ENCODE data around the gene PRDM16.
"Not testable (repeated sequence)": the region's sequence is repeated elsewhere in the genome, so short reads cannot be mapped to it uniquely, and the experiment has no call there.

PRDM16 gene

DNA sequence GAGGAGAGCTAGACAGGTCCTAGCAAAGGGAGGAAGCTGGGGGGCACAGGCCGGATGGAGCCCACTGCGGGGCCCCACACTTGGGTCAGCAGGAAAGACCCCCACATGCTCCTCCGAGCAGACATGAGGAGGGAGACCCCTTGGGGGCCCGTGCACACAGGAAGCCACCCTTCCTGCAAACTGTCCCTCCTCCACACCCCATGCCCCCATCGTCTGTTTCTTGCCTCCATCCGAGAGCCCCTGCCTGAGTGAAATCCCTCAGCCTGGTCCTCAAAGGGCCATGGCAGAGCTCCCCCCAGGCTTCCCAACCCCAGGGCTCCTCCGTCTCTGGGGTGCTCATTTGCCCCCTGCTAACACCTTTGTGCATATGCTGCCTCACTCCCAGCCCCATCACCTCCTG, 168.0 kb downstream of the PRDM16 start:
- no peak for DNase-seq

DNA sequence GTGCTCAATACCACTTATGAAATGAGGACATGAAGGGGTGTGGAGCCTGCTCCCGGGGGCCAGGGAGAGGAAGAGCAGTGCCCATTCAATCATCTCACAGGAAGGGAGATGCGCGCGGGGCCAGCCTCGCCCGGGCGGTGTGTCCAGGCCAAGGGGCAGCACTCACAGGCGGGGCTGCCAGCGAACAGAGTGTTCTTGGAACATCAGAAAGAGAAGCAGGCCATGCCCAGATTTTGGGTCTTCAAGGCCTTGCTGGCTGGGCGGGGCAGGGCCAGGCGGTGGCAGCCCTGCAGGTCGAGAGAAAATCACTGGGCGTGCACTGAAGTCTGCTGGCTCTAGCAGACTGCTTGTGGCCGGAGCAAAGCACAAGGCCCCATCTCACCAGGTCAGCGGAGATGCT, 168.6 kb downstream of the PRDM16 start:
- no peak for DNase-seq

DNA sequence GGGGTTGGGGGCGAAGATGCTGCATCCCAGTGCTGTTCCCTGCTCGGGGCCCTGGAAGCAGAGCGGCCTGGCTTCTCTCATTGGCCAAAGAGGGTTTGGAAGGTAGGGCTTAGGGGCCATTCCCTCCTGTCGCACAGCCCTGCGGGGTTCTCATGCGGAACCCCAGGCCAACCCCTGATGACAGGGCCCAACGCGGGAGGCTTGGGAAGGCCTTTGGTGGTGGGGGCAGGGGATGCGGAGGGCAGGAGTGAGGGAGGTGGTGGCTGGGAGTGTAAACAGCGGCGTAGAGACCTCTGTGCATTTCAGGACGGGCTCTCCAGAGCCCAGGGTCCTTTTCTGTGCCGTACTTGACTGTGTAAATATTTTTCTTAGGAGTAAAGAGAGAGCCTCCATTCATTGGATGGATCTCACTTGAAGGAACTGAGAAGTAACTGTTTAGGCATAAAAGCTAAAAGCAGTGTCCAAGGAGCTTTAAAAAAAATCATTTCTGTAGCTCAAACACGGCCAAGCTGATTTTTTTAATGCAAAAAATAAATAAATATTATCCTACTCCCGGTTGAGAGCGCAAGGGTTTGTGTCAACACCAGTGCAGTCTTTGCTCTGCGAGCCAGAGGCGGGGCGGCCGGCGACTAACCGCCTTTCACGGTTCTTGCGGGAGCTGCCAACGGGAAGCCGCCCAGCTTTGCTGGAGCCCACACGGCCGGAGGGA, 169.1 kb downstream of the PRDM16 start:
- no peak for DNase-seq

DNA sequence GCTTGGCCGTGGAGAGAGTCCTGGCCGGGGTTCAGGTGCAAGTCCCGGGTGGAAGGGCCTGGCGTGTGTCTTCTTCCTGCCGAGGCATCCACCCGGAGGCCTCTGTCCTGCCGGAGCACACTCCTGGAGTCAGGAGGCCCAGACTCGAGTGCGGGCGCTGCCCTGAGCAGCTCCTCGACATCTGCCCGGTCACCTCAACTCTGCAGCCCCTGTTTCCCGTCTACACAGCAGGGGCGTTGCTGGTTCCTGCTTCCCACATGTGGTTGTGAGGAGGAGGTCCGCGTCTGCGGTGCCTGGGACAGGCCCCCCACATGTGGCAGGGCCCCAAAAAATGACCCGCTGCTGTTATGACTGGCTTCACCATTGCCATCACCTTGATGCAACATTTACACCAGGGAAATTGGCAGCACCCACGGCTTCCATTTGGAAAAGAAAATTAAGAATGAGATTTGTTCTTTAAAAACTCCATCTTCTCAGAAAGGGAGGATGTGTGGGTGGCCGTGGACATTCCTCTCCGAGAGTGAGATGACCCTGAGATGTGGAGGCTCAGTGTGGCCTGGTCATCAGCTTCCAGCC, 169.8 kb downstream of the PRDM16 start:
- no peak for DNase-seq

DNA sequence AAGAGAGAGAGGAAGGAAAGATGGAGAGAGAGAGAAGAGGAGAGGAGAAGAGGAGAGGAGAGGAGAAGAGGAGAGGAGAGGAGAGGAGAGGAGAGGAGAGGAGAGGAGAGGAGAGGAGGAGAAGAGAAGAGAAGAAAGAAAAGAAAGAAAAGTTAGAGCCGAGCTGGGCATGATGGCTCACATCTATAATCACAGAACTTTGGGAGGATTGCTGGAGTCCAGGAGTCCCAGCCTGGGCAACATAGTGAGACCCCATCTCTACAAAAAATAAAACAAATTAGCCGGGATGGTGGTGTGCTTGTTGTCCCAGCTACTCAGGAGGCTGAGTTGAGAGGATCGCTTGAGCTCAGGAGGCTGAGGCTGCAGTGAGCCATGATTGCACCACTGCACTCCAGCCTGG, 171.0 kb downstream of the PRDM16 start:
- DNase-seq = not testable (repeated sequence)

DNA sequence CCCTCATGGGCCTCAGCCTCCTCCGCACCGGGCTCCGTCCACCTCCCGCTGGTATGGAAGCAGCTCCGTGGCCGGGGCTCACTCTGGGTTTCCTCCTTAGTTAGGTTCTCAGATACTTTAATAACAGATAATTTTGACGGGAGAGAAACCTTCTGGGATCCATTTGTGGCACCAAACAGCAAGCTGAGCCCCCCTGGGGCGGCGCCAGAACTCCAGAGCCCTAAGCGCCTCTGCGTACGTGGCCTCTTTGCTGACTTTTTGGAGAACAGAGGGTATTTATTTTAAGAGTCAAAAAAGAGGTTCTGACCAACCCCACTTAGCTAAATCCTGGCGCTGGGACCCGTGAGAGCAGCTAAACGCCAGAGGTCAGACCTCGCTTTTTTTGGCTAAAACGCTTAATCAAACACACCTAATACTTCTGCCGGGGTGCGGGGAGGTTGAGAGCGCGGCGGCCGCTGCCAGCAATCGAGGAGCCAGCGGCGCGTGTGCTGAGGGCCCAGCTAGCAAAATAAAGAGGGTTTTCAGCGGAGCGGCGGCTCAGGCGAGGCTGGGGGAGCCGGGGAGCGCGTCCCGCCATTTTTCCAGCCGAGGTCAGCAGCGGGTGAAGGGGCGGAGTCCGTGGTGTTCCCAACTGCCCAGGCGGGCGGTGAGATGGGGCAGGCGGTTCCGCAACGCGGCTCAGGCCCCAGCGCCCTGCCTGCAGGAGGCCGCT, 171.7 kb downstream of the PRDM16 start:
- DNase-seq = no peak

DNA sequence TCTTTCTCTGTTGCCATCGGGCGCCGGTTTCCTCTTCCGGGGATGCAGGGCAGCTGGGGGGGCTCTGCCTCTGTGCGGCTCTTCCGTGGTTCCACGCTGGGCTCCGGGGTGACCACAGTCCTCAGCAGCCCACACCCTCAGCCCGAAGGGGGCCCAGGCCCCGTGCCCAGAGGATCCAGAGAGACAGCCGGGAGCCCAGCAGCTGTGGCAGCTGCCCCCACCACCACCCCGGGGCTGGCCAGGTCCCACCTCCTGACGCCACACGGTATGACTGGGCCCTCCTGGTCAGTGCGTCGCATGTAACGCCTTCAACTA, 172.2 kb downstream of the PRDM16 start:
- no peak for DNase-seq

DNA sequence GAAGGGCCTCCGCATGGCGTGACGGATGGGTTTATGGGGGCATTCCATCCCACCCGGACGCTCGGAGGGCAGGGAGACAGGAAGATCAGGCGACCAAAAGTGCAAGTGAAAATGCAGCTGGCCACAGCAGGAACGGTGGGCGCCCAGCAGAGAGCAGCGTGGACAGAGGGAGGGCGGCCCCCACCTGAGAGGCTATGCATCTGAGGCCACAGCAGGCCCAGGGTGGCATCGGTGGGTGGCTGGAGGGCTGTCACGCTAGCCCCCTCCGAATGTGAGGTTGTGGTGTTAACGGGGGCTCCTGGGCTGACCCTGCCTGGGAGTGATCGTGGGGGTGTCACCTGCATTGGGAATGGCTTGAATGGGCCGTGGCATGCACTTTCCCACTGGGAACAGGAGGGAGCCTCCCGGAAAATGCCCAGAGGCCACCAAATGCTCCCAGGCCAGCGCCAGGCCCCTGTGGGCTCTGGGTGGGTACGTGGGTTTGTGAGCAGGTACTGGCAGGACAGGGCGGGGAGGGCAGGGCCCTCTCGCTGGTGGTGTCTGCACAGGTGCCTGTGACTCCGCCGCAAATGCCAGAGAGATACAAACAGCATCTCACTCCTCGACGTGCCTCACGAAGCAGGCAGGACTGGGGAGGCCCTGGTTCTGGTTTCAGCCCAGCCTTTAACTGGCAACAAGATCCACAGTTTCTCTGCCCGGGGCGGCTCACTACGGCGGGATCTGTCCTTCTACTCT, 172.8 kb downstream of the PRDM16 start:
- DNase-seq = no peak

DNA sequence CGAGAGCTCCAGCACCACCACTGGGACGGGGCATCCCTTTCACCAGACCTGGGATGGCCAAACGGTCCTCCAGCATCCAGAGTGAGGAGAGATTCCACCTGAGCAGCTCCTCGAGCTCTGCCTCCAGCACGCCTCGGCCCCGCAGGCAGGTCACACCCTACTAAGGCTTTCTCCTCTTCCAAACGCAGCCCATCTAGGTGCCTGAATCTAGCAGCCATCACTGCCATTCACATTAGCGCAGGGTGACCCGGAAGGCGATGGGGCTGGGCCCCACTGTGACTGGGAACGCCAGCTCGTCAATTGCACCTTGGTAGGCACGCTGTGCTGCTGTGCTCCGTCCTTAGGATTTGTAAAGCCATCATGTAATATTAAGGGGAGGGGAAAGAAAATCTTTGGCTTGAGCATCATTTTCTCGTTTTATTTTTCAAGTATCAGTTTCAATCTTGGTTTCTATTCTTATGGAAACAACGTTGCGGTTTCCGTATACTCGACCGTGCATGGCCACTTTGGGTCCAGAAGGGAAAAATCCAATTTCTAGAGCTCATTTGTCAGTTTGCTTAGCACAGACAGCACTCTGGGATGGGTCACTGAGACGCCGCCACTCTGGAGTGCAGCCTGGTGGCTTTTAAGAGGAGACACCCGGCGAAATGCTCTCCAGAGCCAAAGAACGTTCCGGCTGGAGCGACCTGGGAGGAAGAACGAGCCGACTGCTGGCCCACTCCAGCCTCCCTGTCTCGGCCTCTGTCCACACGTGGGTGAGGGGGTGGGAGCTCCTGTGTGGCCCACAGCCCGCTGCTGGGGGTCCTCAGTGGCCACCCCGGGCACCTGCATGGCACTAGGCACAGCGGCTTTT, 173.6 kb downstream of the PRDM16 start:
- peak; percentile 78 for DNase-seq

DNA sequence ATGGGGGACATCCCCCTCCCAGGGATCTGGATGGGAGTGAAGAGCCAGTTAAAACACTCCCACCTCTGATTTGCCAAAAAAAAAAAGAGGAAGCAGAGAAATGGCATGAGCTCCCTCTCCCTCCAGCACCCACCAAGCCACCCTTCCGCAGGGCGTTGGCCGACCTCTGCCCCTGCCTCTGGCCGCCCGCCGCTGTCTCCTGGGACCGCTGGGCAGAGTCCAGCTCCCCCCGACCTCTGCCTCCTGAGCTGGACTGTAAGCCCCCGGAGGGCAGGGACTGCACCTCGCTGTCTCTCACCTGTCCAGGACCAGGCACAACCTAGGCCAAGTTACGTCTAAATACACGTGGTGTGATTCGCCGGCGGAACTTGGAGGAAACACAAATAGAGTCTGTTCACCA, 174.3 kb downstream of the PRDM16 start:
- no peak for DNase-seq

DNA sequence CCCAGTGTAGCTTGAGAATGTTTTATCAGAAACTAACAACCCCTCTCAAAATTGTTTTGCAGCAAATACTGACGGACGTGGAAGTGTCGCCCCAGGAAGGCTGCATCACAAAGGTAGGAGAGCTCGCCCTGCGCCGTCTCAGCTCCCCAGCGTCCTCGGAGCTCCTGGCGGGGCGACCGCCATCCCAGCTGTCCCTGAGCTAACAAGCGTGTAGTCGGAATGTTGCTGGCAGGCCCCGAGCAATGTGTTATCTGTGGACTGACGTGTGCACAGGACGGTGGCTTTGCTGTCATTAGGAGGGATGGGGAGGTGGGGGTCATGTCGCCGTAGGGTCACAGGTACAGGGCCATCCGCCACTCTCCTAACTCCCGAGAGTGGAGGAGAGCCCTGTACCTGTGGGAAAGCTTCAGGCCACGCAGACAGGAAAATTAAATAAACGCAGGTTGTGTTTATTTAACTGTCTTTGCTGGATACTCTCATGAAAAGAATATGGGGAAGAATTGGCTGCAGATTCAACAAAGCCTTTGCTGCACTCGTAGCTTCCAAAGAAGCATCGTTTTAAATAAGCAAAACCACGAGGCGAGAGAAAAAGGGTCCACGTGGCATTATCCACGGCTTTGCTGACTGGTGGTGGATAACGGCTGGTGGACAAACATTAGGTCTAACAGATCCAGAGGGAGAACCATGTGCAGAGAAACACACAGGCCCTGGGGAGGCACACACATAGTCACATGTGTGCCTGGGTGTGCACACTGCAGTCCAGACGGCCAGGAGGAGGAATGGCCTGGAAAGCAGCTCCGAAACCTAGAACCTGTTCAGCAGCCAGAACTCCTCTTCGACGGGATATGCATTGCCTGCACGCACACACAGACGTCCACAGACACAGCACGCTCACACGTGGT, 175.3 kb downstream of the PRDM16 start:
- no peak for DNase-seq

DNA sequence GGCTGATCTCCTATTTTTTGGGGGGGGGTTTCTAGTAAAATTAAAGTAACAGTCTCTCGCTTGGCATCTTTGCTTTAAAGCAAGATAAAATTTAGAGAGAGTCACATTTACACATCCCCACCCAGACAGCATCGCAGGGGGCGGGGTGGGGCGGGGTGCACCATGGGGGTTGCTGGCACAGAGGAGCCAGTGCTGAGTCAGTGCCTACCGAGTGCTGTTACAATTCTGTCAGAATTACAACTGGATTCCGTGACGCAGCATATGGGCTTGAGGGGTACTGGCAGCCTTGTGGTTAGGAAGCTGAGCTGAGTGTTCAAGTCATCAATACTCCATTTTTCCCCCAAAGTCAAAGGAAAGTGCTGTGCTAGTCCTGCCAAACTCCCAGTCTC, 175.9 kb downstream of the PRDM16 start:
- no peak for DNase-seq

DNA sequence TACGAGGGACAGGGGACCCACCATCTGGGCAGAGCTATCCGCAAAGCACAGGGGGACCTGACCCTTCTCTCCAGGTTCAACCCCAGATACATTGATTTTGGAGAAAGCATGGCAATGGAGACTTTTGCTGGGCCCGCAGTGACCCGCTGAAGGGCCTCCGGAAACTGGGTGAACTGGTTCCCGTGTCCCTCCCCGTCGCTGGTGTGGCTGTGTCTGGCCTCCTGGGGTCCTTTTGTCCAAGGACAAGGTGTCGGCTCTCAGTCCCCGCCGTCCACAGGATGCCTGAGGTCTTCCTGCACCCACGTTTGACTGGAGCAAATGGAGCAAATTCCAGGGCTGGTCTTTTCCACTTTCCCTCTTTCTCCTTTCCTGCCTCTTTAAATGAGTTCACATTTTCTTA, 176.3 kb downstream of the PRDM16 start:
- no peak for DNase-seq

DNA sequence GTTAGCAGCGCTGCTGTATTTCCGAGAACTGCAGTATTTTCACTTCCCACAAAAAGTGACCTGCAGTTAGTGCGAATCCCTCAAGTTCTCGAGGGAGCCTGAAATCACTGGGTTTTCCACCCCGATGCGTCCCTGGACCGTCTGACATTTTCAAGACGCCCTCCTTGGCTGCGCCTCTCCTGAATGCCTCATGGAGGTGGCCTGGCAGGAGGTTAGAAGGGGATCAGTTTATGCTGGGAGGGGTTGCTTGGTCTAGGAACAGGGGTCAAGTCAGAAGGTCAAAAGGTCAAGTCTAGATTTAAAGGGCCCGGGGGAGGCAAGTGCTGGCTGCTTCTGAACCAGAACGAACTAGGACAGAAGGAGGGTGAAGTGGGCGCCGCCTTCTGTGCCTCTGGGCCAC, 176.8 kb downstream of the PRDM16 start:
- DNase-seq = no peak

DNA sequence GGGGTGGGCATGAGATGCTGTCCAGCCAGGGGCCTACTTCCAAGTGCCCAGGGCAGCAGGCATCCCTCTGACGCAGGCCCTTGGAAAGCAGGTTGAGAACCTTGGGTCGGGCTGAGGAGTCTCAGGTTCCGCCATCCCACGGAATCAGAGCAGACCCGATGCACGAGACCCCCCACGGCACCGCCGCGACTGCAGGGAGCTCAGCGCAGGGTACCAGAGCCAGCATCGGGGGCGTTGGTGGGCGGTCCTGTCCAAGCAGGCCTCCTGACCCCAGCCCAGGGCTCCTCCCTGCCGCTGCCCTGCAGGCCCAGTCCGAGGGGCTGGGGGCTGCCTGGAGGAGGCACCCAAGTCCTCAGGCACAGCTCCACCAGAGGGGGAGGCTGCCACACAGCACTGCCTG, 177.2 kb downstream of the PRDM16 start:
- no peak for DNase-seq

DNA sequence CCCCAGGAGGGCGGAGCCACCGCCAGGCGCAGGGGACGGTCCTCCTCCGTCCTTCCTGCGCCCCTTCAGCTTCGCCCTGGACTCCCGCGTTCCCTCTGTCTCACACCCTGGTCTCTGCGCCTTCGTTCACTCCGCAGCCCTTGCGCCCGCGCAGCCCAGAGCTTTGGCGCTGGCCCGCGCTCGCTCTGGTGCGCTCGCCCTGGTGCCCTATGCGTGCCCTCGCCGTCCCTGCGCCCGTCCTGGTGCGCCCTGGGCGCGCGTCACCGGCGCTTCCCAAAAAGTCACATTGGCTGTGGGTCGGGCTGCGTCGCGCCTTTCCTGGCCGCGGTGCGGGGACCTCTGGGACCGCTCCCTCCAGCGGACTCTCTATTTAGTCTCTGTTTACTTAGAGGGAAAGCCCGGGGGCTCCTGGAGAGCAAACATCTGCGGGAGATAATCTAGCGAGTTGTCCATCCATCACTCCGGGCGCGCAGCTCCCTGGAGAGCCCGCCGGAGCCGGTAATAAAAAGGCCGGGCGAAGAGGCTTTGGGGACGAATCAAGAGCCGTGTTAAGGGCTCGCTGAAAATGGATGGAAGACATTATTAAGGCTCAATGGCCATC, 178.6 kb downstream of the PRDM16 start:
- no peak for DNase-seq

DNA sequence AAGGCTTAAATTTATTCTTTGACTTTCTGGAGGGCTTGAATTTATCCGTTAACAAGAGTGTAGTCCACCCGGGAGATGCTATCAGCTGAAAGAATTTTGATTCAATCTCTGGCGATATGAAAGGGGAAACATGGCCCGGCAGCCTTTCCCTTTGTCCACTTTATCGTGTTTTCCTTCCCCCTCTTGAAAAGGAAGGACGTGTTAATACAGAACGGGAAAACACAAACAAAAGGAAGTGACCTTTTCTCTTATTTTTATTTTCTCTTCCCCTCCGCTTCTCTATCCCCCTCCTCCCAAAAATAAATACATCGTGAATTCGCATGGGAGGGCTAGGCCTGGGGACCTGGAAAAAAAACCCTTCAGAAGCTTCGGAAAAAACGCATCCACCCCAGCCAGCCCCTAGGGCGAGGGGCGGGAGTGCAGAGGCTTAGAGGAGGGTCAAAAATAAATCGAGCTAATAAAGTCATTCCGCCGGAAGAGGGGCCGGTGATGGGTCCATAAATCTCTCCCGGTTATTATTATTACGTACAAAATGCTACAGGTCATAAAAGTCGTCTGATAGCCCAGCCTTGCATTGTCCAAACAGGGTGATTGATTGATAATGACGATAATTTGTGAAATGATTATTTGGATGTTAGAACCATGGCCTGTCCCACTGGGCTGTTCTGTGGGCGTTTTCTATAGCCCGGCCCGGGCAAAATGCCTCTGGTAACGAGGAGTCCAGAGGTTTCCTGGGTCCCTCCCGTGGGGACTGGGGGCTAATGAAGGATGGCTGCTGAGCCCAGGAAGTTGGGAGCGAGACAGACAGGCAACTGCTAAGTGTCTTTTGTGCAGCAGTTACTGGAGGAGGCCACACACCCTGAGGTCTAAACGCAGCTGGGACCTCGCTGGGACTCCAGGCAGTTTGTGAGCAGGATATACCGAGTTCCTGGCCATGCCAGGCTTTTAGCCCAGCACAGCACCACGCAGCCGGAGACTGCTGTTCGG, 179.4 kb downstream of the PRDM16 start:
- DNase-seq = no peak

DNA sequence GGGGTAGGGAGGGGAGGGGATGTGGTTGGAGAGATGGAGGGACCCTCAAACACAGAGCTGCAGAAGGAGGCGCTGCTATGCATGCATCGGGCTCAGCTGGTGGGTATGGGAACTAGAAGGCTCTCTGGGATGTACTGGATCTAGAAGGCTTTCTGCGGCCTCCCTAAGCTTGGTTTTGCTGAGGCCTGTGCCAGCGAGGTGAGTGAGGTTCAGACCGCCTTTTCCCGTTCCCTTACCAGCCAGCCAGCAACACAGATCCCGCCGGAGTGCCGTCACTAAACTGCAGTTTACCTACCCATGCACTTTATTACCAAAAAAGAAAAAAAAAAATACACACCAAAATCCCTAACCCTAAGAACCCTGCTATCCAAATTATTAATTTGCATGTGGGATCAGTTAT, 180.2 kb downstream of the PRDM16 start:
- no peak for DNase-seq

DNA sequence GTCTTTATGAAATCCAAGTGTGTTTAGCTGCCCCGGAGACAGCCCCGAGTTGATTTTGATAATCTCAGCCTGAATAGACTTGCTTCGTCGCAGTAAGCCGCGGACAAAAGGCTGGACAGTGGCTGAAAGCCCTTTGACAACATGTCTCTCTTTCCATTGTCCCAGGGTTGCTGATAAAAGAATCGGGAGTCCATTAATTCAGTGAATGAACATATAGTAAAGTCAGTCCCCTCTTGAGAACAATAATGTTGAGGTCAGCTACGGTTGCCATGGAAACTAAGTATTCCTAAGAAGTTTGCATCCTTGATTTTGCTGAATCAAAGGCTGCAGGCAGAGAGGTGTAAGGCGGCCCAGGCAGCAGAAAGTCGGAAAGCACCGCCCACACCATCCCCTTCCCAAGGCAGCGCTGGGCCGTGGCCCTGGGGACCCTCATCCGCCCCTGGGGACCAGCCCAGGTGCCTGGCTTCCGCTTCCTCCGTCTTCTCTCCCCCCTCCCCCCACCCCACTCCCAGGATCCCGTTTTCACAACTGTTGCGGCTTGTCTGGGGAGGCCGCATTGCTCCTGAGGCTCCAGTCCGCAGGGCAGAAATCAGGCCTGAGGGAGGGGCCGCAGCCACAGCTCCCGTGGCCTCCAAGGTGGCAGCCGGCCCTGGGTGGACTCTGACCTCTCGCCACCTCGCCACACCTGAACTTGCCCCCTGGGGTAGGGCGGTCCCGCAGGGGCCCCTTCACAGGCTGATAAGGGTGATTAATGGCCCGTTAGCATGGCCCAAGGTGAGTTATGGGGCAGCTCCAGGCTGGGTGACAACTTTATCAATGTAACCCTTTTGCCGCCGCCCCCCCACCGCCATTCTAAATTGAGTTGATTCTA, 180.9 kb downstream of the PRDM16 start:
- no peak for DNase-seq

All from DMS79 treated with DMSO at 0.1 percent for 48 hours (cell line).